ENCODE data around the gene IFNK.
A peak's percentile ranks its signal among the peaks of the same experiment; 100 is the strongest.

IFNK gene

DNA sequence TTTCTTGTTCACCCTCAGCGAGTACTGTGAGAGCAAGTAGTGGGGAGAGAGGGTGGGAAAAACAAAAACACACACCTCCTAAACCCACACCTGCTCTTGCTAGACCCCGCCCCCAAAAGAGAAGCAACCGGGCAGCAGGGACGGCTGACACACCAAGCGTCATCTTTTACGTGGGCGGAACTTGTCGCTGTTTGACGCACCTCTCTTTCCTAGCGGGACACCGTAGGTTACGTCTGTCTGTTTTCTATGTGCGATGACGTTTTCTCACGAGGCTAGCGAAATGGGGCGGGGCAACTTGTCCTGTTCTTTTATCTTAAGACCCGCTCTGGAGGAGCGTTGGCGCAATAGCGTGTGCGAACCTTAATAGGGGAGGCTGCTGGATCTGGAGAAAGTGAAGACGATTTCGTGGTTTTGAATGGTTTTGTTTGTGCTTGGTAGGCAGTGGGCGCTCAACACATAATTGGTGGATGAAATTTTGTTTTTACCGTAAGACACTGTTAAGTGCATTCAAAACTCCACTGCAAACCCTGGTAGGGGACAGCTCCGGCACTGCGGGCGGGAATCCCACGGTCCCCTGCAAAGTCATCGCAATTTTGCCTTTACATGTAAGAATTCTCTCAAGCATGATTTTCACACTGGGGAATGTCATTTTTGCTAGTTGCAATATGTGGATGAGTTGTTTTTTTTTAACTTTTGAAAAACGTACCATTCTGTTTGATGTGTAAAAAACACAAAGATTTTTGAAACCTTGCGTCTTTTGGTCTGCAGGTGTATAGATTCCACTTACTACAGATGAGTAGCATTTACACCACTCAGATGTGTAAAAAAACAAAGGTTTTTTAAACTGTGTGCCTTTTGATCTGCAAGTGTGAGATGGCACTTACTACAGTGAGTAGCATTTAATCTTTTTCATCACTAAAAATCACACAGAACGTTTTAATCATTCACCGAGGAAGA lies 49.8 kb downstream of the IFNK start:
- DNase-seq: peak; percentile 100

Measured in NCI-H345 (cell line).